Measurements from ENCODE around the gene PROCA1. TPM values are rescaled to one million over a fixed set of nuclear protein-coding genes. Genes with fewer than 3 reads are reported as not detected.

PROCA1 gene
- total and polyA plus RNA-seq, 4 donors, result 2.9 to 17.4 (median 7.7) TPM

DNA sequence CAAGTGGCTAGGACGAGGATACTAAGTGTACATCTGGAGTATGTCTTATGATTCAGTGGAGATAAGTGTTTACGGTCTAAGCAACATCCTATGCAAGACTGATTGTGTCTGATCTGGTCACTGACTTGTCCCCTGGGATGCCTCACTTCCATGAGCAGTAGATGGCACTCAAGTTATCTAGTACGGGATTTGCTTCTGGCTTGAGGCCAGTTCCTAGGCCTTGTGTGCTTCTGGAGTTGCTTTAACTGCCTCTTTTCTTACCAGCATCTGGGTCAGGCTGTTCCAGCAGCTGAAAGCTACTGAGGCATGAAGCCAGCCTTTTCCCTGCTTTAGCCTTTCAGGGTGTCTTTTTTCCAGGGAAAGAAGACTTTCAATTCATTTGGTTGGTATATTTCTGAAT lies 26.7 kb downstream of the PROCA1 start:
- 44% methylated on average over 3 of the region's 3 CpGs for WGBS (ENCODE audit: insufficient coverage)
- H3K9me3 ChIP-seq (ENCODE audit: control insufficient read depth, insufficient read depth, low read length), result no peaks in the 10 kb centered on the region
- no peaks in the 10 kb centered on the region for H3K27me3 ChIP-seq (ENCODE audit: control insufficient read depth, insufficient read depth, low read length)
- H3K4me3 ChIP-seq (ENCODE audit: low read depth, low read length), result no peak overlapping the region
- peaks cover 4% of the 10 kb centered on the region for H3K4me1 ChIP-seq (ENCODE audit: control insufficient read depth, insufficient read depth, low read length)
- peak; percentile 60 to 92 (median 82) for DNase-seq (ENCODE audit: low read depth in 4 of 6, low spot score in 6 of 6)
- H3K27ac ChIP-seq (ENCODE audit: low read depth, low read length), result peak overlapping the region; percentile 53
- peaks cover 94% of the 10 kb centered on the region for H3K36me3 ChIP-seq (ENCODE audit: control insufficient read depth, insufficient read depth, low read length)

DNA sequence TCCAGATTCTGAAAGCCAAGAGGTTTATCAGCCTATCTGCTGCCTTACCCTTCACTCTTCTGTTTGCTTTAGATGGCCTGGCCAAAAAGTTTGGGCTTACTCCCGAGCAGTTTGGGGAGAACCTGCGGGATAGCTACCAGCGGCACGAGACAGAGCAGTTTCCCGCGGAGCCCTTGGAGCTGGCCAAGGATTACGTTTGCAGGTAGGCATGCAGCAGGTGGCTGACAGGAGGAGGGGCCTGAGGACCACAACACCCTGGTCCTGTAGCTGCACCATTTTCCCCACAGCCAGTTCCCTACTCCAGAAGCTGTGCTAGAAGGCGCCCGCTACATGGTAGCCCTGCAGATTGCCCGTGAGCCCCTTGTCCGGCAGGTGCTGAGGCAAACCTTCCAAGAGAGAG lies 29.0 kb downstream of the PROCA1 start:
- Histone ChIP-seq H3K4me1 (ENCODE audit: control insufficient read depth, insufficient read depth, low read length) (peaks cover 4% of the 10 kb centered on the region), H3K27ac (ENCODE audit: low read depth, low read length) (no peak overlapping the region), H3K36me3 (ENCODE audit: control insufficient read depth, insufficient read depth, low read length) (peaks cover 94% of the 10 kb centered on the region), H3K9me3 (ENCODE audit: control insufficient read depth, insufficient read depth, low read length) (no peaks in the 10 kb centered on the region), H3K4me3 (ENCODE audit: low read depth, low read length) (no peak overlapping the region), H3K27me3 (ENCODE audit: control insufficient read depth, insufficient read depth, low read length) (no peaks in the 10 kb centered on the region)
- WGBS (ENCODE audit: insufficient coverage), result 93% methylated on average over 7 of the region's 11 CpGs
- DNase-seq (ENCODE audit: low read depth in 4 of 6, low spot score in 6 of 6), result no peak

DNA sequence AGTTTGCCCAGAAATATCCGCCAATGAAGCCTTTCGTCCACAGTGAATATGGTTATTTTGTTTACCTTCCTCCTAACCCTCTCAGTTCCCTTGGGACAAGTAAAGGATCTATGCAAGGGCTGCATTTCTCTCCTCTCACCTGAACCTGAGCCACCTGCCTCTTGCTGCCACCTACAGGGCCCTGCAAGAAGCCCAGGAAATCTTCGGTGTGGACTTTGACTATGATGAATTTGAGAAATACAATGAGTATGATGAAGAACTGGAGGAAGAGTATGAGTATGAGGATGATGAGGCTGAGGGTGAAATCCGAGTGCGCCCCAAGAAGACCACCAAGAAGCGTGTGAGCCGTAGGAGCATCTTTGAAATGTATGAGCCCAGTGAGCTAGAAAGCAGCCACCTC lies 35.7 kb downstream of the PROCA1 start:
- DNase-seq (ENCODE audit: low read depth in 4 of 6, low spot score in 6 of 6), result no peak
- Histone ChIP-seq H3K27me3 (ENCODE audit: control insufficient read depth, insufficient read depth, low read length) (no peaks in the 10 kb centered on the region), H3K4me1 (ENCODE audit: control insufficient read depth, insufficient read depth, low read length) (no peaks in the 10 kb centered on the region), H3K4me3 (ENCODE audit: low read depth, low read length) (no peak overlapping the region), H3K9me3 (ENCODE audit: control insufficient read depth, insufficient read depth, low read length) (no peaks in the 10 kb centered on the region), H3K27ac (ENCODE audit: low read depth, low read length) (no peak overlapping the region), H3K36me3 (ENCODE audit: control insufficient read depth, insufficient read depth, low read length) (peaks cover 81% of the 10 kb centered on the region)
- 93% methylated on average over 5 of the region's 7 CpGs for WGBS (ENCODE audit: insufficient coverage)

DNA sequence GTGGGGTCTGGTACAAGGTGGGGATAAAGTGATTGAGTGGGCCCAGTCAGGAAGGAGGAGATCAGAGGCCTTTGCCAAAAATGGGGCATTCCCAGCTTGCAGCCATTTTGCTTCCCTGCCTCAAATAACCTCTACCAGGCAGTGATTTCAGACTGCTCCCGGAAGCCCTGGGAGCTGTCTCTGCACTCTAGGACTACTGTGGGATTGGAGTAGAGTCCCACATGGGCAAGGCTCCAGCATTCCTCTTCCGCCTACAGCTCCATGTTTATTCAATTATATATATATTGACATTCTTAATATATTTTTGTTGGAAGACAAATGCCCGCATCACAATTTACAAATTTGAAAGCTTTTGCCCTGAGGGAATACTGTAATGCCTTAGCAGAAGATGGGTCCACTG lies 36.2 kb downstream of the PROCA1 start:
- DNase-seq (ENCODE audit: low read depth in 4 of 6, low spot score in 6 of 6), result no peak
- Histone ChIP-seq H3K36me3 (ENCODE audit: control insufficient read depth, insufficient read depth, low read length) (peaks cover 80% of the 10 kb centered on the region), H3K27me3 (ENCODE audit: control insufficient read depth, insufficient read depth, low read length) (no peaks in the 10 kb centered on the region), H3K4me1 (ENCODE audit: control insufficient read depth, insufficient read depth, low read length) (no peaks in the 10 kb centered on the region), H3K27ac (ENCODE audit: low read depth, low read length) (no peak overlapping the region), H3K9me3 (ENCODE audit: control insufficient read depth, insufficient read depth, low read length) (no peaks in the 10 kb centered on the region), H3K4me3 (ENCODE audit: low read depth, low read length) (no peak overlapping the region)
- 100% methylated on average over 1 of the region's 3 CpGs for WGBS (ENCODE audit: insufficient coverage)

DNA sequence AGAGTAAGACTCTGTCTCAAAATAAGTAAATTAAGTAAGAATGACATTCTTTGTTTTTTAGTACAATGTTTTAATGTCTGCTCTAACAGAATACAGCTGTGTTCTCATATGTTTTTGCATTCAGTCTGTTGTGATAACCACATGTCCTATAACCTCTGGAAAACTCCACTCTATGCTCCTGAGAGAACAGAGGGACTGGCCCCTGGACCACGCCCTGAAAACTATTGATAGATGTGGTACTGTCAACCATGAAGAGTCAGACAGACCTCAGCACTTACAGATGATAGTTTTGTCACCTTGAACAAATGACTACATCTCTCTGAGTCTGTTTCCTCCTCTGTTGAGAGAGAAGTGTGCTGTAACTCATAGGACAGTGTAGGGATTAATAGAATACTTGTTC lies 41.8 kb downstream of the PROCA1 start:
- no peak overlapping the region for H3K4me3 ChIP-seq (ENCODE audit: low read depth, low read length)
- H3K27me3 ChIP-seq (ENCODE audit: control insufficient read depth, insufficient read depth, low read length), result no peaks in the 10 kb centered on the region
- no peak for DNase-seq (ENCODE audit: low read depth in 4 of 6, low spot score in 6 of 6)
- H3K36me3 ChIP-seq (ENCODE audit: control insufficient read depth, insufficient read depth, low read length), result peaks cover 46% of the 10 kb centered on the region
- no CpG with 5 or more reads among the region's 1 CpG for WGBS (ENCODE audit: insufficient coverage)
- no peak overlapping the region for H3K27ac ChIP-seq (ENCODE audit: low read depth, low read length)
- no peaks in the 10 kb centered on the region for H3K9me3 ChIP-seq (ENCODE audit: control insufficient read depth, insufficient read depth, low read length)
- no peaks in the 10 kb centered on the region for H3K4me1 ChIP-seq (ENCODE audit: control insufficient read depth, insufficient read depth, low read length)

DNA sequence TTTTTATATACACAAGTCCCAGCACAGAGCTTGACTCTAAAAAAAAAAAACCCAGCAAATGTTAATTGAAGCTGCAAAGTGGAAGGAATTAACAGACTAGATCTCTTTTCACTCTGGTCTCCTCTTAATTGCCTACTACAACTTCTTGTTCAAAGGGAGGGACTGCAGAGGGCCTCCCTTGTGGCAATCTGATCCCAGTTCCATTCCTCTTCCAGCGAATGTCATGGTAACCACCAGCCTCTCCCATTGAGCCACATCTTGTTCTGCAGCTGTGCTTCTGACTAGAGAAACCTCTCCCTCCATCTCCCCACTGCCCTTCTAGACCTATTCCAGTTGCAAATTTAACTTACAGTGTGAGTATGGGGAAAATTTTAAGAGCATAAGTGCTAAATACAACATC lies 43.8 kb downstream of the PROCA1 start:
- Histone ChIP-seq H3K36me3 (ENCODE audit: control insufficient read depth, insufficient read depth, low read length) (peaks cover 31% of the 10 kb centered on the region), H3K27ac (ENCODE audit: low read depth, low read length) (no peak overlapping the region), H3K27me3 (ENCODE audit: control insufficient read depth, insufficient read depth, low read length) (no peaks in the 10 kb centered on the region), H3K9me3 (ENCODE audit: control insufficient read depth, insufficient read depth, low read length) (no peaks in the 10 kb centered on the region), H3K4me3 (ENCODE audit: low read depth, low read length) (no peak overlapping the region), H3K4me1 (ENCODE audit: control insufficient read depth, insufficient read depth, low read length) (no peaks in the 10 kb centered on the region)
- DNase-seq (ENCODE audit: low read depth in 4 of 6, low spot score in 6 of 6), result peak in 3 of 6 donors; percentile 7 to 44 (median 43)
- no CpG with 5 or more reads among the region's 1 CpG for WGBS (ENCODE audit: insufficient coverage)

DNA sequence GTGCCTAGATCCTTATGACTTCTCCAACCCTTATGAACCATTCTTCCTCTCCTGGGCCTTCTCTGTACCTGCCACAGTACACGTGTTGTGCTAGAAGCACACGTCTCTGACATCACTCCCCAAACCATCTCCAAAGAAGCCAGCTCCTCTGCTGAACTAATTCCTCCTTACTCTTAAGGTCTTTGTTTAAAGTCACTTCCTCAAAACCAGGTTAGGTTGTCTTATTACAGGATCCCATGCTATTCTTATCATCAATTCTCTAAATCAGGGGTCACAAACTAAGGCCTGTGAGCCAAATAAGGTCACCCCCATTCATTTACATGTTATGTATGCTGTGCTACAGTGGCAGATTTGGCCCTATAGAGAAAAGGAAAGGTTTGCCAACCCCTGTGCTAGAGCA lies 45.7 kb downstream of the PROCA1 start:
- no peak overlapping the region for H3K27ac ChIP-seq (ENCODE audit: low read depth, low read length)
- no peak overlapping the region for H3K4me3 ChIP-seq (ENCODE audit: low read depth, low read length)
- H3K9me3 ChIP-seq (ENCODE audit: control insufficient read depth, insufficient read depth, low read length), result no peaks in the 10 kb centered on the region
- H3K4me1 ChIP-seq (ENCODE audit: control insufficient read depth, insufficient read depth, low read length), result no peaks in the 10 kb centered on the region
- no peak for DNase-seq (ENCODE audit: low read depth in 4 of 6, low spot score in 6 of 6)
- peaks cover 18% of the 10 kb centered on the region for H3K36me3 ChIP-seq (ENCODE audit: control insufficient read depth, insufficient read depth, low read length)
- H3K27me3 ChIP-seq (ENCODE audit: control insufficient read depth, insufficient read depth, low read length), result no peaks in the 10 kb centered on the region
- 100% methylated on average over 2 of the region's 2 CpGs for WGBS (ENCODE audit: insufficient coverage)

DNA sequence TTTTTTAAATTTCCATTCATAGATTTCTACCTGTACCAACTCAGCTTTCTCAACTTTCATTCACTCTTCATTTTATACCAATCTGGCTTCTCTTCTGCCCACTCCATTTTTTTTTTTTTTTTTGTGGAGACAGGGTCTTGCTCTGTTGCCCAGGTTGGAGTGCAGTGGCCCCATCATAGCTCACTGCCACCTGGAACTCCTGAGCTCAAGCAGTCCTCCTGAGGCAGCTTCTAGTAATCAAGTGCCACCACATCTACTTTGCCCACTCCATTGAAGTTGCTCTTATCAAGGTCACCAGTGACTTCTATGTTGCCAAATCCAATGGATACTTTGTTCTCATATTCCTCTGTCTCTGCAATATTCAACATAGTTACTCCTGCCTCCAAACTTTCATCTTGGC lies 48.0 kb downstream of the PROCA1 start:
- Histone ChIP-seq H3K27ac (ENCODE audit: low read depth, low read length) (no peak overlapping the region), H3K4me3 (ENCODE audit: low read depth, low read length) (no peak overlapping the region), H3K4me1 (ENCODE audit: control insufficient read depth, insufficient read depth, low read length) (no peaks in the 10 kb centered on the region), H3K27me3 (ENCODE audit: control insufficient read depth, insufficient read depth, low read length) (no peaks in the 10 kb centered on the region), H3K9me3 (ENCODE audit: control insufficient read depth, insufficient read depth, low read length) (no peaks in the 10 kb centered on the region), H3K36me3 (ENCODE audit: control insufficient read depth, insufficient read depth, low read length) (peaks cover 19% of the 10 kb centered on the region)
- no peak for DNase-seq (ENCODE audit: low read depth in 4 of 6, low spot score in 6 of 6)

DNA sequence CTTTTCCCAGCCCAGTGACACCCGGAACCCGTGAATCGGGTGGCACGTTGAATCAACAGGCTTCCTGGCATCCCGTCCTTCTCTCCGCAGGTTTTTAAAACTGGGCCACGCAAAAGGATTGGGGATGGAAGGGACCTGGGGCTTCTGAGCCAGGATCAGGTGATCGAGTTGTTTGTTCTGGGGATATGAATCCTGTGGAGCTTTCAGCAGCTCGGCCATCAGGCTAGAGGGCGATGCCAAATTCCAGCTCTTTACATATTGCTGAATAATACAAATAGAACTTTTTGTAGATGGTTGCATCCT lies 49.2 kb downstream of the PROCA1 start:
- WGBS (ENCODE audit: insufficient coverage), result 0% methylated on average over 8 of the region's 10 CpGs
- Histone ChIP-seq H3K9me3 (ENCODE audit: control insufficient read depth, insufficient read depth, low read length) (no peaks in the 10 kb centered on the region), H3K36me3 (ENCODE audit: control insufficient read depth, insufficient read depth, low read length) (peaks cover 27% of the 10 kb centered on the region), H3K27ac (ENCODE audit: low read depth, low read length) (peak overlapping the region; percentile 96), H3K4me3 (ENCODE audit: low read depth, low read length) (peak overlapping the region; percentile 92), H3K4me1 (ENCODE audit: control insufficient read depth, insufficient read depth, low read length) (no peaks in the 10 kb centered on the region), H3K27me3 (ENCODE audit: control insufficient read depth, insufficient read depth, low read length) (no peaks in the 10 kb centered on the region)
- no peak for DNase-seq (ENCODE audit: low read depth in 4 of 6, low spot score in 6 of 6)

DNA sequence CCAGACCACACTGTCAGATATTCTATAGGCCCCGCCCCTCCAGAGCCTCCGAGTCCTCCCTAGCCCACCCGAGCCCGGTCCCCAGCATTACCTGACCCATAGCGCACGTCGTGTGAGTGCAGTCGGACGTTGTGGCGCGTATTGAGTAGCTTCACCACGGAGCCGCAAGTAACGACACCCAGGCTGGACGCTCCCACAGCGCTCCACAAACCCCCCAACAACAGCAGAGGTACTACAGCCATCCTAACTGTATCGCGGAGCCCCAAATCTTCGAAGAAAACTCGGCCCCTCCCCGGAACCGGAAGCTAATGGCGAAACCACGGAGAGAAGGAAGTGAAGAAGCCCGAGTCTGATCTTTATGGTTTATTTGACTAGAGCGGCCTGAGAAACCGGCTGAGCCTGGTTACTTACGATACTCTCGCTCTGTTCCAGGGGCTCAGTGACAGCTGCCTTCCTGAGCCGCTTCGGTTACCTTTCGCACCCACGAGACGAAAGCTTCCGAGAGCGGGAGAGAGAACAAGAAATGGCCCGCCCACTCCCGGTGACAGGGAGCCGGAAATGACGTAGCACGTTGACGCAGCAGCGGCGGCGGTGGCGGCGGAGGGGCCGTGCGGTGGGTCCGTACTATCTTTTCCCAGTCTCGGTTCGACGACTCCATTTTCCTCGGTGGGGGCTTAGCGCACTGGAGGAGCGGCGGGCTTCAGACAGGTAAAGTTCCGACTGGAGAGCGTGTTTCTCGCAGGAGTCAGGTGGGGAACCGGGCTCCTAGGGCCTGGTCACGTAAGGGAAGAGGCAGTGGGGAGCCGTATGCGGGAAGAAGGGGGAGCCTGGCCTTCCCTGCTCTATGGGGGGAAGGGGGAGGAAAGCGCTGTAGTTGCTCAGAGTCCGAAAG lies 49.8 kb downstream of the PROCA1 start, which contains the start of the genes SDF2 and SUPT6H:
SDF2 (minus strand) TSS at position 272 of the 892 bp plus-strand sequence; CDS start at position 242, 30 bp downstream.
SUPT6H (plus strand) TSS at position 571 of the 892 bp plus-strand sequence. CDS start 11,197 bp downstream, outside the sequence.
- Histone ChIP-seq H3K36me3 (ENCODE audit: control insufficient read depth, insufficient read depth, low read length) (peaks cover 33% of the 10 kb centered on the region), H3K9me3 (ENCODE audit: control insufficient read depth, insufficient read depth, low read length) (no peaks in the 10 kb centered on the region), H3K4me3 (ENCODE audit: low read depth, low read length) (peak within 1 kb of the TSS; percentile 92), H3K27ac (ENCODE audit: low read depth, low read length) (peak within 1 kb of the TSS; percentile 96), H3K27me3 (ENCODE audit: control insufficient read depth, insufficient read depth, low read length) (no peaks in the 10 kb centered on the region), H3K4me1 (ENCODE audit: control insufficient read depth, insufficient read depth, low read length) (no peaks in the 10 kb centered on the region)
- WGBS (ENCODE audit: insufficient coverage), result under 1% methylated on average over 66 of the region's 66 CpGs
- DNase-seq (ENCODE audit: low read depth in 4 of 6, low spot score in 6 of 6), result peak; percentile 82 to 98 (median 94)

Data from spinal cord (tissue), 10 donors.